Measurements from ENCODE around the gene RPL9. TPM values are rescaled to one million over a fixed set of nuclear protein-coding genes. Genes with fewer than 3 reads are reported as not detected.
A peak's percentile ranks its signal among the peaks of the same experiment; 100 is the strongest.

The RPL9 gene
- total RNA-seq, 4 donors from 2014 or later: 1,178 to 4,608 (median 3,940) TPM

DNA sequence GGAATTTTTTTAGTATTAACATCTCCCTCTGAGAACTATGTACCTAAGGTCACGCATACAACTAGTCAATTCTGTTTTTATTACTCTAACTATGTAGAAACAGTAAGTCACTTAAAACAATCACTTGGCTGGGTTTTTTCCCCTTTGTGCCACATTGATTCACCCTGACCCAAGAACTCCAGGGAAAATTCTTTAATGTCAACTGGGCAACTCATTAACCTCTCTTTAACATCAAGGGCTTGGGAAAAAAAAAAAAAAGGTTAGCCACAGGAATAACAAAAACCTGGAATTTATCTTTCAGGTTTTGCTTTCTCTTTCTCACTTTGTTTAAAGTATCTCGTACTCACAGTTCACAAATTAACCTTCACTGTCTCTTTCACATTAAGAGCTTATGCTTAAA, 8.1 kb downstream of the RPL9 start:
- intact Hi-C loops (cut with DNase I): no loop called here
- no peak for TF ChIP-seq POLR2A (IDR thresholded peaks at IDR 0.05)
- TF ChIP-seq, protein P1, sequence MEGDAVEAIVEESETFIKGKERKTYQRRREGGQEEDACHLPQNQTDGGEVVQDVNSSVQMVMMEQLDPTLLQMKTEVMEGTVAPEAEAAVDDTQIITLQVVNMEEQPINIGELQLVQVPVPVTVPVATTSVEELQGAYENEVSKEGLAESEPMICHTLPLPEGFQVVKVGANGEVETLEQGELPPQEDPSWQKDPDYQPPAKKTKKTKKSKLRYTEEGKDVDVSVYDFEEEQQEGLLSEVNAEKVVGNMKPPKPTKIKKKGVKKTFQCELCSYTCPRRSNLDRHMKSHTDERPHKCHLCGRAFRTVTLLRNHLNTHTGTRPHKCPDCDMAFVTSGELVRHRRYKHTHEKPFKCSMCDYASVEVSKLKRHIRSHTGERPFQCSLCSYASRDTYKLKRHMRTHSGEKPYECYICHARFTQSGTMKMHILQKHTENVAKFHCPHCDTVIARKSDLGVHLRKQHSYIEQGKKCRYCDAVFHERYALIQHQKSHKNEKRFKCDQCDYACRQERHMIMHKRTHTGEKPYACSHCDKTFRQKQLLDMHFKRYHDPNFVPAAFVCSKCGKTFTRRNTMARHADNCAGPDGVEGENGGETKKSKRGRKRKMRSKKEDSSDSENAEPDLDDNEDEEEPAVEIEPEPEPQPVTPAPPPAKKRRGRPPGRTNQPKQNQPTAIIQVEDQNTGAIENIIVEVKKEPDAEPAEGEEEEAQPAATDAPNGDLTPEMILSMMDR (IDR thresholded peaks at IDR 0.05): no peak
- H3K36me3 ChIP-seq: peaks cover 40 to 43% of the 10 kb centered on the region in 2 donors
- H3K9me3 ChIP-seq: no peaks in the 10 kb centered on the region
- no peak overlapping the region for H3K27ac ChIP-seq
- no peak overlapping the region for H3K4me3 ChIP-seq (replicated peaks in 1 of 3)
- H3K27me3 ChIP-seq: no peaks in the 10 kb centered on the region
- WGBS, 2 donors: 83 to 94% methylated on average over 2 of the region's 2 CpGs
- H3K4me1 ChIP-seq: peaks cover 6 to 7% of the 10 kb centered on the region in 2 donors
- DNase-seq: no peak

DNA sequence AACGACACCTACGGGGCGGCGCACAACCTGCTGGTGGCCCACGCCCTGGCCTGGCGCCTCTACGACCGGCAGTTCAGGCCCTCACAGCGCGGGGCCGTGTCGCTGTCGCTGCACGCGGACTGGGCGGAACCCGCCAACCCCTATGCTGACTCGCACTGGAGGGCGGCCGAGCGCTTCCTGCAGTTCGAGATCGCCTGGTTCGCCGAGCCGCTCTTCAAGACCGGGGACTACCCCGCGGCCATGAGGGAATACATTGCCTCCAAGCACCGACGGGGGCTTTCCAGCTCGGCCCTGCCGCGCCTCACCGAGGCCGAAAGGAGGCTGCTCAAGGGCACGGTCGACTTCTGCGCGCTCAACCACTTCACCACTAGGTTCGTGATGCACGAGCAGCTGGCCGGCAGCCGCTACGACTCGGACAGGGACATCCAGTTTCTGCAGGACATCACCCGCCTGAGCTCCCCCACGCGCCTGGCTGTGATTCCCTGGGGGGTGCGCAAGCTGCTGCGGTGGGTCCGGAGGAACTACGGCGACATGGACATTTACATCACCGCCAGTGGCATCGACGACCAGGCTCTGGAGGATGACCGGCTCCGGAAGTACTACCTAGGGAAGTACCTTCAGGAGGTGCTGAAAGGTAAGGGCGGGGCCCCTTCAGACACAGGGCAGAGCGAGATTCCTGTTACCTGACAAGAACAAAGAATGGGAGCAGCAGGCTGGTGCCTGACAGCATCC, 11.7 kb downstream of the RPL9 start:
- DNase-seq: peak; percentile 65 to 77
- H3K9me3 ChIP-seq: no peaks in the 10 kb centered on the region
- H3K4me1 ChIP-seq: peaks cover 4 to 7% of the 10 kb centered on the region in 2 donors
- 3 to 5% methylated on average over 8 to 21 of the region's 61 CpGs for WGBS, 2 donors
- intact Hi-C loops (cut with DNase I): no loop called here
- H3K36me3 ChIP-seq: peaks cover 6 to 7% of the 10 kb centered on the region in 2 donors
- no peak overlapping the region for H3K27ac ChIP-seq
- TF ChIP-seq, protein P1 (IDR thresholded peaks at IDR 0.05): peak in 2 of 6 experiments; percentile 23 to 42
- no peak for TF ChIP-seq POLR2A (IDR thresholded peaks at IDR 0.05)
- H3K27me3 ChIP-seq: no peaks in the 10 kb centered on the region
- peak overlapping the region in 2 of 3 donors; percentile 7 to 27 for H3K4me3 ChIP-seq (replicated peaks in 1 of 3)

DNA sequence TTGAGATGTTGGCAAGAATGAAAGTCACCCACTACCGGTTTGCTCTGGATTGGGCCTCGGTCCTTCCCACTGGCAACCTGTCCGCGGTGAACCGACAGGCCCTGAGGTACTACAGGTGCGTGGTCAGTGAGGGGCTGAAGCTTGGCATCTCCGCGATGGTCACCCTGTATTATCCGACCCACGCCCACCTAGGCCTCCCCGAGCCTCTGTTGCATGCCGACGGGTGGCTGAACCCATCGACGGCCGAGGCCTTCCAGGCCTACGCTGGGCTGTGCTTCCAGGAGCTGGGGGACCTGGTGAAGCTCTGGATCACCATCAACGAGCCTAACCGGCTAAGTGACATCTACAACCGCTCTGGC, 12.3 kb downstream of the RPL9 start:
- Histone ChIP-seq H3K27me3 (no peaks in the 10 kb centered on the region), H3K36me3 (peaks cover under 1 to 2% of the 10 kb centered on the region in 2 donors), H3K4me3 (replicated peaks in 1 of 3) (peak overlapping the region in 1 of 3 donors; percentile 27), H3K4me1 (peaks cover 4 to 7% of the 10 kb centered on the region in 2 donors), H3K9me3 (no peaks in the 10 kb centered on the region), H3K27ac (no peak overlapping the region)
- 84 to 96% methylated on average over 14 to 20 of the region's 20 CpGs for WGBS, 2 donors
- intact Hi-C loops (cut with DNase I): no loop called here
- DNase-seq: no peak
- TF ChIP-seq, protein P1 (IDR thresholded peaks at IDR 0.05): no peak
- no peak for TF ChIP-seq POLR2A (IDR thresholded peaks at IDR 0.05)

DNA sequence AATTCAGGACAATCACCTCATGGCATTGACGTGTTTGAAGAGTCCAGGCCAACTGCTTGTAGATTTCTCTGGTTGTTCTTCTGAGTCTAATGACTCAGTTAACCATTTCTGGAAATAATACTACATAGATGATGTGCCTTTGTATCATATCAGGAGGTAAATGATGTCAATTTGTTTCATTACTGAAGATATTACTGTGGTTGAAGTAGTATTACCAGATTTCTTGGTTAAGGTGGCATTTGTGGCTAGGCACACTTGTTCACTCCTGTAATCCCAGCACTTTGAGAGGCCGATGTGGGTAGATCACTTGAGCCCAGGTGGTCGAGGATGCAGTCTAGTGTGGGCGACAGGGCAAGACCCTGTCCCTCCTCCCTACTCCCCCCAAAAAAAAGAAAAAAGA, 15.7 kb downstream of the RPL9 start:
- no peaks in the 10 kb centered on the region for H3K36me3 ChIP-seq
- no peaks in the 10 kb centered on the region for H3K9me3 ChIP-seq
- intact Hi-C loops (cut with DNase I): no loop called here
- WGBS, 2 donors: 80% methylated on average over 4 of the region's 4 CpGs
- no peak overlapping the region for H3K27ac ChIP-seq
- H3K4me3 ChIP-seq (replicated peaks in 1 of 3): no peak overlapping the region
- peaks cover 4 to 7% of the 10 kb centered on the region in 2 donors for H3K4me1 ChIP-seq
- TF ChIP-seq, protein P1 (IDR thresholded peaks at IDR 0.05): no peak
- no peak for TF ChIP-seq POLR2A (IDR thresholded peaks at IDR 0.05)
- no peak for DNase-seq
- no peaks in the 10 kb centered on the region for H3K27me3 ChIP-seq

DNA sequence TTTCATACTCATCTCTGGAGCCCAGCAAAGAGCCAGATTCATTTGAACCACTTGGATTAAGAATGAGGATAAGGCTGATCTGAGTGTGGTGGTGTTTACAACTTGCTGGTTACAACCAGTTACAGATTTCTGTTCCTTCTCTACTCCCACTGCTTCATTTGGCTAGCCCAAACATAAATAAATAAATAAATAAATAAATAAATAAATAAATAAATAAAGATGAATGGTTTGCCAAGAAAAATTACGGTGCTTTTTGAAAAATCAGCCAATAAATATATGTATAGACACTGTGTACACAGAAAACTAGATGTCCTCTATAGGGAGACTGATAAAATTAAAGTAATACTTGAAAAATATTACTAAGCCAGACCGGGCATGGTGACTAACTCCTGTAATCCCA, 17.1 kb downstream of the RPL9 start:
- intact Hi-C loops (cut with DNase I): no loop called here
- DNase-seq: no peak
- Histone ChIP-seq H3K4me3 (replicated peaks in 1 of 3) (no peak overlapping the region), H3K4me1 (no peaks in the 10 kb centered on the region), H3K27ac (no peak overlapping the region), H3K36me3 (no peaks in the 10 kb centered on the region), H3K27me3 (no peaks in the 10 kb centered on the region), H3K9me3 (no peaks in the 10 kb centered on the region)
- TF ChIP-seq, protein P1 (IDR thresholded peaks at IDR 0.05): no peak
- no peak for TF ChIP-seq POLR2A (IDR thresholded peaks at IDR 0.05)
- WGBS, 2 donors: 73 to 88% methylated on average over 2 of the region's 2 CpGs
